ENCODE results near the gene YKT6.
A peak's percentile ranks its signal among the peaks of the same experiment; 100 is the strongest.
"Not testable (repeated sequence)": the region's sequence is repeated elsewhere in the genome, so short reads cannot be mapped to it uniquely, and the experiment has no call there.

Gene YKT6

DNA sequence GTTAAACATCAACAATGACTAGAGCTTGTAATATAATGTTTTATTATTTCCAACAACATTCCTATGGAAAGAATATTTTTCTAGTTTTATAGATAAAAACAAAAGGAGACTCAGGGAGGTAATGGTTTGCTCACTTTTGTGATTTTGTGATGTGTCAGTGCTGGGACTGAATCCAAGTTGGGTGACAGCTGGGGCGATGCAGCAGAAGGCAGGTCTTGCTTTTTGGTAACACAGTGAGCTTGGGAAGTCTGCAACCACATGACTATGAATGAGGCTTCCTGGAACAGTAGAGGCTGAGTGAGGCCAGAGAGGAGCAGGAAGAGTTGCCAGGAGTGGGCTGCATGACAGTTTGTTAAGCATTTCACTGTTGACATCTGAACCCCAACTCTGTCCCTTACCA is 4.9 kb upstream of the YKT6 start:
- H3K4me3 ChIP-seq (ENCODE audit: low read depth, low read length): no peak overlapping the region
- TF ChIP-seq, protein P1, sequence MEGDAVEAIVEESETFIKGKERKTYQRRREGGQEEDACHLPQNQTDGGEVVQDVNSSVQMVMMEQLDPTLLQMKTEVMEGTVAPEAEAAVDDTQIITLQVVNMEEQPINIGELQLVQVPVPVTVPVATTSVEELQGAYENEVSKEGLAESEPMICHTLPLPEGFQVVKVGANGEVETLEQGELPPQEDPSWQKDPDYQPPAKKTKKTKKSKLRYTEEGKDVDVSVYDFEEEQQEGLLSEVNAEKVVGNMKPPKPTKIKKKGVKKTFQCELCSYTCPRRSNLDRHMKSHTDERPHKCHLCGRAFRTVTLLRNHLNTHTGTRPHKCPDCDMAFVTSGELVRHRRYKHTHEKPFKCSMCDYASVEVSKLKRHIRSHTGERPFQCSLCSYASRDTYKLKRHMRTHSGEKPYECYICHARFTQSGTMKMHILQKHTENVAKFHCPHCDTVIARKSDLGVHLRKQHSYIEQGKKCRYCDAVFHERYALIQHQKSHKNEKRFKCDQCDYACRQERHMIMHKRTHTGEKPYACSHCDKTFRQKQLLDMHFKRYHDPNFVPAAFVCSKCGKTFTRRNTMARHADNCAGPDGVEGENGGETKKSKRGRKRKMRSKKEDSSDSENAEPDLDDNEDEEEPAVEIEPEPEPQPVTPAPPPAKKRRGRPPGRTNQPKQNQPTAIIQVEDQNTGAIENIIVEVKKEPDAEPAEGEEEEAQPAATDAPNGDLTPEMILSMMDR (IDR thresholded peaks at IDR 0.05; ENCODE audit: low read depth, low read length): no peak

DNA sequence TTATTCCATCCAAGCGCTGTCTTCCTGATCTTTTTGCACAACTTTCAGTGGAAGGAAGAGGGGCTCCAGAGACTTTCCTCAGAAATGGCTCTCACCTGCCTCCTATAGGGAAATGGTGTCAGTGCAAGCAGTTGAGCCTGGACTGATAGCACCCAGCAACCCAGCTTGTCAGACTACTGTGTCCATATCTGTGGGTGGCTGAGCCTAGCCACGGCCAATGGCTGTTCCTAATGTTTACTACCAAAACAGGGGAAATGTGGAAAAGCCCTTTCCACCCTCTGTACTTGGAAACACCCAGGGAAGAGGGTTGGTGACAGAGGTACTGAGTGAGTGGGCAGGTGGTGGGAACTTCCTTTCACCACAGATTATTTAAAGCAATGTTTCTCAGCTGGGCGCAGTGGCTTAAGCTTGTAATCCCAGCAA is 4.3 kb upstream of the YKT6 start:
- H3K4me3 ChIP-seq (ENCODE audit: low read depth, low read length): no peak overlapping the region
- TF ChIP-seq, protein P1 (IDR thresholded peaks at IDR 0.05; ENCODE audit: low read depth, low read length): peak; percentile 79

DNA sequence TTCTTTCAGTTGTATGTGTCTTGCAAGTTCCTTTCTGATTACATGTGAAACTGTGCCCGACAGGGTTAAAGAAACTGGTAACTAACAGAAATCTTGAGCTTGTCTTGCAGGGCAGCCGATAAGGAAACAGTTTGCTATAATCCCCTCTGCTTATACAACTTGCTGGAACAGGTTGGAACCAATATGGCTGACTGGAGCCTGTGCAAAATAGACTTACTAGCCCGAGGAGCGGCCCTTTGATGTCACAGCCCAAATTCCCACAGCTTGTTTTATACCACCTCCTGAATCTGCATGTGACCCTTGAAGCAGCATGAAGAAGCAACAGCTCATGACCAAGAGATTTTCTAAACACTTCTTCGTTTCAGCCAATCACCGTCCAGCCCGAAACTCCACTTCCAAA is 3.3 kb upstream of the YKT6 start:
- TF ChIP-seq, protein P1 (IDR thresholded peaks at IDR 0.05; ENCODE audit: low read depth, low read length): no peak
- H3K4me3 ChIP-seq (ENCODE audit: low read depth, low read length): no peak overlapping the region

DNA sequence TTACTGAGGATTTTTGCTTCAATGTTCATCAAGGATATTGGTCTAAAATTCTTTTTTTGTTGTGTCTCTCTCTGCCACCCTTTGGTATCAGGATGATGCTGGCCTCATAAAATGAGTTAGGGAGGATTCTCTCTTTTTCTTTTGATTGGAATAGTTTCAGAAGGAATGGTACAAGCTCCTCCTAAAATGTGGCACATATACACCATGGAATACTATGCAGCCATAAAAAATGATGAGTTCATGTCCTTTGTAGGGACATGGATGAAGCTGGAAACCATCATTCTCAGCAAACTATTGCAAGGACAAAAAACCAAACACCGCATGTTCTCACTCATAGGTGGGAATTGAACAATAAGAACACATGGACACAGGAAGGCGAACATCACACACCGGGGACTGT is 615 bp upstream of the YKT6 start:
- not testable (repeated sequence) for H3K4me3 ChIP-seq (ENCODE audit: low read depth, low read length)

DNA sequence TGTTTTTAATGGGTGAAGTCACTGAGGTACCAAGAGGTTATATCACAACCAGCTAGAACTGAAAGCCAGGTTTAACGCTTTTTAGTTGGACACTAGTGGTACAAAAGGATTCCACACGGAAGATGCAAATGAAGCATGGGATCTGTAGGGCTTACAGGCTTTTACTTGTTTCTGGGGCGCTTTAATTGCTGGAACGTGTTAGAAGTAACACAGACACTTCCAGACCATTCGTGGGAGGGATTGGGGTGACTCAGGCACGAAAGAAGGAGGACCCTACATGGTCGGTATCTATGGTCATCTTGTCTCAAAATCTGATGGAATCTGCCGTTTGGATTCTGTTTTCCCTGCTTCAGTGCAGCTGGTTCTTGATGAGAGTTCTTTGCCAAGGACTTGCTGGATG is 1.0 kb downstream of the YKT6 start:
- TF ChIP-seq, protein P1 (IDR thresholded peaks at IDR 0.05; ENCODE audit: low read depth, low read length): no peak

DNA sequence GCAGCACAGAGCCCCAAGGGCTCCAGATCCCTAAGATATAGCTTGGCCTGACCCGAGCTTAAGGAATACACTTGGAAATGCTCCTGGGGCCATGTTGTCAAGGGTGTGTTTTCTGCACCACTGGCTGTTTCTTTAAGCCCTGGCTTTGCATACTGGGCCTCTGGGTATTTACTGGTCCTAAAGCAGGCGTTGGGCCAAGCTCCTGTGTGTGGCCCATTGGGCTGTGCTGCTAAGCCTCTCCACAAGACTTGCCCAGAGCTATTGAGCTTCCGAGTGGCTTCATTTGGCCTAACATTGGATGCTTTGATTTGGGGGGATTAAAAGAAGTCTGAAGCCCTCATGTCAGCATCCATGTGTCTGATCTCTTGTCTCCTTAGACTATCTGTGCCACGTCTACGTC is 5.2 kb downstream of the YKT6 start:
- TF ChIP-seq, protein P1 (IDR thresholded peaks at IDR 0.05; ENCODE audit: low read depth, low read length): no peak
- H3K4me3 ChIP-seq (ENCODE audit: low read depth, low read length): no peak overlapping the region

More for the DNA sequence above, 1.0 kb downstream of the YKT6 start:
- H3K4me3 ChIP-seq (ENCODE audit: low read depth, low read length): peak overlapping the region; percentile 91

DNA sequence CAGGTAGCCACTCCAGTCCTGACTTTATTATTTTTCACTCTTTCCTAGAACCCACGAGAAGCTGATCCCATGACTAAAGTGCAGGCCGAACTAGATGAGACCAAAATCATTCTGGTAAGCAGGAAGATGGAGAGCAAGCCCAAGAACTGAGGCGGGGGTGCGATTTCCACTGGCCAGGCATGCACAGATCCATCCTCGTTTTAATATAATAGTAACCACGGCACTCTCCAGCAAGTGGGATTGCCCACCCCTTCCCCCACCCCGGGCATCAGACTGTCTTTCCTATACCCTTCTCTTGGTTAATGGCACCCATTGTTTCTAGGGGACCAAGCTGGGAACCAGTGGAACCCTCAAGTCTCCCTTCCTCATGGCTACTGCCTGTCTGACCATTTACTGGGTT is 7.3 kb downstream of the YKT6 start:
- TF ChIP-seq, protein P1 (IDR thresholded peaks at IDR 0.05; ENCODE audit: low read depth, low read length): no peak
- H3K4me3 ChIP-seq (ENCODE audit: low read depth, low read length): no peak overlapping the region

- TF ChIP-seq, protein P1 (IDR thresholded peaks at IDR 0.05; ENCODE audit: low read depth, low read length): no peak
- no peak overlapping the region for H3K4me3 ChIP-seq (ENCODE audit: low read depth, low read length)
Observed at GRCh38 chr7:44210107-44210506, 9.3 kb downstream of the YKT6 start.
